ENCODE measurements around the gene FGF14.
"Not testable (repeated sequence)": the region's sequence is repeated elsewhere in the genome, so short reads cannot be mapped to it uniquely, and the experiment has no call there.

Gene FGF14

GRCh38 chr13:101876951-101877350 is 524.9 kb downstream of the FGF14 start:
- no peak for DNase-seq (ENCODE audit: low read depth in 1 of 2, low spot score in 1 of 2)

- DNase-seq (ENCODE audit: low read depth in 1 of 2, low spot score in 1 of 2), result no peak
These were observed 526.0 kb downstream of the FGF14 start for GRCh38 chr13:101875717-101876393.

- no peak for DNase-seq (ENCODE audit: low read depth in 1 of 2, low spot score in 1 of 2)
These were observed 526.8 kb downstream of the FGF14 start for GRCh38 chr13:101875091-101875490.

GRCh38 chr13:101869553-101869952 is 532.3 kb downstream of the FGF14 start:
- DNase-seq (ENCODE audit: low read depth in 1 of 2, low spot score in 1 of 2), result no peak

GRCh38 chr13:101868585-101869469 is 533.0 kb downstream of the FGF14 start:
- DNase-seq (ENCODE audit: low read depth in 1 of 2, low spot score in 1 of 2), result no peak

GRCh38 chr13:101866889-101867581 is 534.8 kb downstream of the FGF14 start:
- no peak for DNase-seq (ENCODE audit: low read depth in 1 of 2, low spot score in 1 of 2)

GRCh38 chr13:101858860-101859259 is 543.0 kb downstream of the FGF14 start:
- DNase-seq (ENCODE audit: low read depth in 1 of 2, low spot score in 1 of 2), result no peak

GRCh38 chr13:101846701-101847100 is 555.1 kb downstream of the FGF14 start:
- DNase-seq (ENCODE audit: low read depth in 1 of 2, low spot score in 1 of 2), result no peak

GRCh38 chr13:101846249-101846648 is 555.6 kb downstream of the FGF14 start:
- DNase-seq (ENCODE audit: low read depth in 1 of 2, low spot score in 1 of 2), result no peak

- no peak for DNase-seq (ENCODE audit: low read depth in 1 of 2, low spot score in 1 of 2)
These were observed 556.4 kb downstream of the FGF14 start for GRCh38 chr13:101845245-101846020.

GRCh38 chr13:101841698-101842097 is 560.1 kb downstream of the FGF14 start:
- DNase-seq (ENCODE audit: low read depth in 1 of 2, low spot score in 1 of 2), result no peak

GRCh38 chr13:101838323-101838722 is 563.5 kb downstream of the FGF14 start:
- no peak for DNase-seq (ENCODE audit: low read depth in 1 of 2, low spot score in 1 of 2)

GRCh38 chr13:101837778-101838177 is 564.1 kb downstream of the FGF14 start:
- not testable (repeated sequence) for DNase-seq (ENCODE audit: low read depth in 1 of 2, low spot score in 1 of 2)

- DNase-seq (ENCODE audit: low read depth in 1 of 2, low spot score in 1 of 2), result no peak
These were observed 564.6 kb downstream of the FGF14 start for GRCh38 chr13:101837288-101837687.

GRCh38 chr13:101835920-101836319 is 565.9 kb downstream of the FGF14 start:
- no peak for DNase-seq (ENCODE audit: low read depth in 1 of 2, low spot score in 1 of 2)

GRCh38 chr13:101833671-101834070 is 568.2 kb downstream of the FGF14 start:
- DNase-seq (ENCODE audit: low read depth in 1 of 2, low spot score in 1 of 2), result no peak

- DNase-seq (ENCODE audit: low read depth in 1 of 2, low spot score in 1 of 2), result no peak
These were observed 571.8 kb downstream of the FGF14 start for GRCh38 chr13:101830035-101830434.

GRCh38 chr13:101829484-101829883 is 572.4 kb downstream of the FGF14 start:
- no peak for DNase-seq (ENCODE audit: low read depth in 1 of 2, low spot score in 1 of 2)

- no peak for DNase-seq (ENCODE audit: low read depth in 1 of 2, low spot score in 1 of 2)
These were observed 573.7 kb downstream of the FGF14 start for GRCh38 chr13:101828119-101828518.

- no peak for DNase-seq (ENCODE audit: low read depth in 1 of 2, low spot score in 1 of 2)
These were observed 584.0 kb downstream of the FGF14 start for GRCh38 chr13:101817898-101818297.

GRCh38 chr13:101811881-101812280 is 590.0 kb downstream of the FGF14 start:
- no peak for DNase-seq (ENCODE audit: low read depth in 1 of 2, low spot score in 1 of 2)

Data from stimulated activated CD4-positive, alpha-beta T cell treated with anti-CD3 and anti-CD28 coated beads, Interleukin-15, amount 100 ng/mL, for 1 hour (primary cell).